A172 (cell line): ENCODE measurements around the gene TMUB1. TPM values are rescaled to one million over a fixed set of nuclear protein-coding genes. Genes with fewer than 3 reads are reported as not detected.
A peak's percentile ranks its signal among the peaks of the same experiment; 100 is the strongest.

Experiments
- DNase-seq: peaks from one replicate; pipeline ENCODE4 v3.0.0-alpha.2; 2015; ENCODE audit warnings: low spot score
- total RNA-seq: library from RNA; depleted of rRNA; stranded (reverse); fragments of >200 nt; shearing (Covaris generic); gene quantifications from 2 replicates; pipeline ENCODE4 v1.2.3, GENCODE V29; 2014

TMUB1 gene
- total RNA-seq, 1 experiment from 2014 or later = 28.9 TPM

DNA sequence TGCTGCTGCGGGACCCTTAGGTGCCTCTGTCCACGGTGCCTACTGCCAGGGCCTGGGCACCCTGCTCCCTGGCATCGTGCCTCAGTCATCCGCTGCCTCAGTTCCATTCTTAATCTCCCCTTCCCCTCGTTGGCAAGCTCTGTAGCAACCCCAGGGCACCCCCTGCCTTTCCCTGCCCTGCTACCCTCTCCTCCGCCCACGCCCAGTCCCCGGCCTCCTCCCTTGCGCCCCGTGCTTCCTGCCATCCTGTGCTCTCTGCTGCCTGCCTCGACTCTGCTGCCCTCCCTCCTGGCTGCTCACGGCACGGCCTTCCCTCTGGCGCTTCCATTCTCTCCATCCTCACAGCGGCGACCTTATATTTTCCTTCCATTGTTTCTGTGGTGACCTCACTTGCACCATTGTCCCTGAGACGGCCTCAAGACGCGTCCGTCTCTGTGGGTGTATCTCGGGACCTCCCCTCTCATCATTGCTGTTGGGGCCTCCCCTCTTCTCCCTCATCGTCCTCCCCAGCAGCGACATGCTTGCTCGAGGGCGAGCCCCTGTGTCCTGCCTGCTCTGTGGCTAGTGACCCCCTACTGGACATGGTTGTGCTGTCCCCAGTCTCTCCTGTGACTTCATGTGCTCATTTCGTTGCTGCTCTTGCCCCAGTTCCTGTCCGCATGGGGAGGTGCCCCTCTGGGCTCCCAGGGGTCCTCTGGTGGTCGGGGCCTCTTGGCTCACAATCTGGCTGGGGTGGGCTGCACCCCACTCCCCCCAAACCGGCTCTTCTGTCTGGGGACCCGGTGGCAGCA is 38.3 kb upstream of the TMUB1 start:
- DNase-seq = no peak

DNA sequence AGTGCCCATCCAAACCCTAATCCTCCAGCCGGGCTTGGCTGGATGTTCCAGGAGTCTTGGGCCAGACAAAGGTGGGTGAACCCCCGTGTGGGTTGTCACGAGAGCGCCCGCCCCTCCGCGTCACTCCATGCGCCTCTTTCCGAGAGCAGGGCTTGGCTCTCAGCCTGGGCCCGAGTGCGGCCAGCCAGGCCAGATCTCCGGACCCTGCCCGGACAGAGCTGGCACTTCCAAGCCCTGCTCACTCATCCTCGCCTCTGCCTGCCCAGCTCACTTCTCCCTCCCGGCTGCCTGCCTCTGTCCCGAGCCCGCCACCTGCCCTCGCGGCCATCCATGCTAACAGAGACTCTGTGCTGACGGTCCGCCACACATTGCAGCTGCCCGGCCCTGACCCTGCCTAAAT is 37.6 kb upstream of the TMUB1 start:
- no peak for DNase-seq

DNA sequence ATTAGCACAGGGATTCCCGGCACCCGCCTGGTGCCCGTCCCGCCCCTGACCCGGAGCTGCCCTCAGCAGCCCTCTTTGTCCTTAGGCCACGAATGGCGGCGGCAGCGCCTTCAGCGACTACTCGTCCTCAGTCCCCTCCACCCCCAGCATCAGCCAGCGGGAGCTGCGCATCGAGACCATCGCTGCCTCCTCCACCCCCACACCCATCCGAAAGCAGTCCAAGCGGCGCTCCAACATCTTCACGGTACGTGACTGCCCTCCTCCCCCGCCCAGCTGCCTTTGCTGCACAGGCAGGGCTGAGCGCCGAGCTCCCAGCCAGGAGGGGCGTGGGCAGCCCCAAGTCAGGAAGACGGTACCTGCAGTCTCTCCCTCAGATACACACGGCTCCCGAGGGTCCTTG is 36.6 kb upstream of the TMUB1 start:
- DNase-seq = no peak

DNA sequence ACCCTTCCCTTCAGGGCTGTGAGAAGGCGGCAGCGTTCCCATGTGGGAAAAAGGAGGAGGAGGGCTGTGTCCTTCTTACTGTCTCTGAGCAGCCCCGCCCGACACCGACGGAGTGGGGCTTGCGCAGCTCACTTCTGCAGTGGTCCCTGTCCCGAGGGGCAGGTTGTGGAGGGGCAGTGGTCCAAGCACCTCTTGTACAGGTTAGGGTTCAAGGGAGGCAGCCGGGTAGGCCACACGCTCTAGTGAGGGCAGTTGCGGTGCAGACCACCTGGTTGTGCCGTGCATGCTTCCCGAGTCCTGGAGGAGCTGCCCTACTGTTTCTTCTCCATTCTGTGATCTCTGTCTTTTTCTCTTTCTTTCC is 35.7 kb upstream of the TMUB1 start:
- DNase-seq = no peak

DNA sequence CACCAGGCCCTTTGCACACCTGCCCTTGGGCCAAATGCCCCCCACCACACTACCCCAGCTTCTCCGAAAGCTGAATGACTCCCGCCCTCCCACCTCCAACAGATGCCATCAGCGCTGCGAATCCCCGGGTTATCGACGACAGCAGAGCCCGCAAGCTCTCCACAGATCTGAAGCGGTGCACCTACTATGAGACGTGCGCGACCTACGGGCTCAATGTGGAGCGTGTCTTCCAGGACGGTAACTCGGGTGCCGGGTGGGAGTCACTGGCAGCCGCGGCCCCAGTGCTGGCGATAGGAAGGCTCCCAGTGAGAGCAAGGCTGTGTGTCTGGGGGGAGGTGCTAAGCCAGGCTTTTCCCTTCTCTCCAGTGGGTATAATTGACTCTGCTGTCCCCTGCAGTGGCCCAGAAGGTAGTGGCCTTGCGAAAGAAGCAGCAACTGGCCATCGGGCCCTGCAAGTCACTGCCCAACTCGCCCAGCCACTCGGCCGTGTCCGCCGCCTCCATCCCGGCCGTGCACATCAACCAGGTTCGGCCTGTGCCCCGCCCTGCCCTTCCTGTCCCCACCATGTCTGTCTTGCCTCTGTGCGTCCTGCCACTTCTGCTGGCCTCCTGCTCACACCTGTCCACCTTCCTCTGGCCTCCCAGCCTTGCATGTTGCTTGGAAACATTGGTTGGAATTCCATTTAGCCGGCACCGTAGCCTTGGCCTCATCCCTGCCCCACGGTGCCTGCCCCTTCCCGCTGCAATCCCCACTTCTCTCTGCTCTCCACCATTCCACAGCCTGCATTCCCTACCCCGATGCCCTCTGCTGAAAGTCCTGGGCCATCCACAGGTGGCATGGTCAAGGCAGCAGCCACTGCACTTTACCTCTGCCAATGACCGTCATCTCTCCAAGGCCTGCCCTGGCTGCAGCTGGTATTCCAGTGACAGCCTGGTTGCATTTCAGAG is 35.1 kb upstream of the TMUB1 start:
- DNase-seq = no peak

DNA sequence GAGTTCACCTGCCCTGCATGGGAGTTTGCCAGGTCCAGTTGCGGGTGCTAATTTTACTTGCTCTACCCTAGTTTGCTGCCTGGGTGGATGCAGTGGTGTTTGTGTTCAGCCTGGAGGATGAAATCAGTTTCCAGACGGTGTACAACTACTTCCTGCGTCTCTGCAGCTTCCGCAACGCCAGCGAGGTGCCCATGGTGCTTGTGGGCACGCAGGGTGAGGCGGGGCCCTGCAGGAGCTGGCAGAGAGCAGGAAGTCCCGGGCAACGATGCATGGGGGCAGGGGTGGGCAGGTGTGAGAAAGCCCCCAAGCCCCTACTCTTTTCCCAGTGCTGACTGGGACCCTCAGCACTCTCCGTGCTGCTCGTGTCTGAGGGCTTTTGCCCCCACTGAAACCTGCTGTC is 34.3 kb upstream of the TMUB1 start:
- no peak for DNase-seq

DNA sequence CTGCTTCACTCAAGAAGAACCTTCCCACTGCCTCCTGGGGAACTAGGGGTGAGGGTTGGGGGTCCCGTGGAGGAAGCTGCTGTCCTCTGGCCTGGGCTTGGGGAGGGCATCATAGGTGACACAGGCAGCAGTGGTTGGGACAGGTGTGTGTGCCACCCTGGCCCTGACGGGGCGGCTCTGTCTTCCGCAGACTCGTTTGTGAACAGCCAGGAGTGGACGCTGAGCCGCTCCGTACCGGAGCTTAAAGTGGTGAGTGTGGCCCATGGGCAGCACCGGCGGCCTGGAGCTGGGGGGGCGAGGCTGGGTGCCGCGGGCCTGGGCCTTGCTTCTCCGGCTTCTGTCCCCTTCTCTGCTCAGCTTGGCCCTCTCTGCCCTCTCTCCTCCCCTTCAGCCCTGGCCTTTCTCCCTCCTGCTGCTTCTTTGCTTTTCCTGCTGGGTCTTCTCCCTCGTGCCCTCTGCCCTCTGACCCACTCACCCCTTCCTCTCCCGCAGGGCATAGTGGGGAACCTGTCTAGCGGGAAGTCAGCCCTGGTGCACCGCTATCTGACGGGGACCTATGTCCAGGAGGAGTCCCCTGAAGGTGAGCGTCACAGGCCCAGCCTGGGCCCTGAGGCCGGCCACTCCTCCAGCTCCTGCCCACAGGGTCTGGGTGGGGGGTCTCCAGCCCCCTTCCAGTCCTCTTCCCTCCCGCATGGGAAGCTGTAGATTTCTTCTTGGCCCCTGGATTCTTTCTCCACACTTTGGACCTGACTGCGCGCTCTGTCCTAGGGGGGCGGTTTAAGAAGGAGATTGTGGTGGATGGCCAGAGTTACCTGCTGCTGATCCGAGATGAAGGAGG is 33.5 kb upstream of the TMUB1 start:
- no peak for DNase-seq

DNA sequence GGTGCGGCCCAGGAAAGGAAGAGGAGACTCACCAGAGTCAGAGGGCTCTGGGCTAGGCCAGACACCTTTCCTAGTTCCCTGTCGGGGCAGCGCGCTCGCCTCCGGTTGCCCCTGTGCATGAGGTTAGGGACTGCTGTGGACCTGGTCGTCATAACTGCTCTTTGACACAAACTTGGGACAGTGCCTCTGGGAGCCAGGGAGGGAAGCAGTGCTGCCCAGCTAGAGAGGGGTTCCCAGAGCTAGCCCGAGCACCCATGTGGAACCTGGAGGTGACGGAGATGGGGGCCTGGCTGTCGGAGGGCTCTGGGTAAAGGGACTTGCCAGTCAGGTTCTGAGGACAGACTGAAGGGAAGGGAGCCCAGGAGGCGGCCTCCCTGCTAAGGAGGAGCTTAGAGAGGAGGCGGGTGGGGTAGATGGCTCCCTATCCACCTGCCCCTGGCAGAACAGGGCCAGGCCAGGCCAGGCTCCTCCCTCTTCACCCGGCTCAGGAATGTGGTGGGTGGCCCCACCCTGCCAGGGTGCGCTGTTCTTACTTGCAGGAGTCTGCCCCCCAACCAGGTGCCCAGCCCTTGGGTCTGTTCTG is 32.6 kb upstream of the TMUB1 start:
- peak; percentile 65 for DNase-seq

DNA sequence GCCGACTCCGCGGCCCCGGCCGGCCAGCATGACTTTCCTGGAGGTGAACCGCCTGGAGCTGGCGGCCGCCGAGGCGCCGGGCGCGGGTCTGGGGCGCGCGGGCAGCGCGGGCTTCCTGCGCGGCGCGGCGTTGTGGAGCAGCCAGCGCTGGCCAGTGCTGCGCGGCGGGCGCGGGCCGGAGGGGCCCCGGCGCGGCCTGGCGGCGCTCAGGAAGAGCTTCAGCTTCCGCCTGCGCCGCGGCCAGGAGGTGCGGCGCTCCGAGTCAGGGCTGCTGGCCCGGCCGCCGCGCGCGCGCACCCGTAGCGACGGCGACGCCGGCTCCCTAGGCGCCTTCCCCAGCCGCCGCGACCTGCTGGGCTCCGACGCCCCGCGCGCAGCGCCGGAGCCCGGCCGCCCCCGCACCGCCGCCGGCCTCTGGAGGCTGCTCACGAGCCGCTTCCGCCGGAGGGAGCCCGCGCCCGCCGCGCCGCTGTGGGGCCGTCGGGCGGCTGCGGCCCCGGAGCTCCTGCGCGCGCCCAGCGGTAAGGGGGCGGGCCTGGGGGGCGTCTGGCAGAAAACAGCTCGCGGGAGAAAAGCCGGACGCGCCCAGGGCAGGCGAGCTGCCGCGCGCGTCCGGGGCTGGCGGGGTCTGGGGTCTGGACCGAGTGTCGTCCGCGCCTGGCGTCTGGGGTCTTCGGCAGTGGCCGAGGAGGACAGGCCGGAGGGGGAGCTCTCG is 32.0 kb upstream of the TMUB1 start:
- DNase-seq = no peak

DNA sequence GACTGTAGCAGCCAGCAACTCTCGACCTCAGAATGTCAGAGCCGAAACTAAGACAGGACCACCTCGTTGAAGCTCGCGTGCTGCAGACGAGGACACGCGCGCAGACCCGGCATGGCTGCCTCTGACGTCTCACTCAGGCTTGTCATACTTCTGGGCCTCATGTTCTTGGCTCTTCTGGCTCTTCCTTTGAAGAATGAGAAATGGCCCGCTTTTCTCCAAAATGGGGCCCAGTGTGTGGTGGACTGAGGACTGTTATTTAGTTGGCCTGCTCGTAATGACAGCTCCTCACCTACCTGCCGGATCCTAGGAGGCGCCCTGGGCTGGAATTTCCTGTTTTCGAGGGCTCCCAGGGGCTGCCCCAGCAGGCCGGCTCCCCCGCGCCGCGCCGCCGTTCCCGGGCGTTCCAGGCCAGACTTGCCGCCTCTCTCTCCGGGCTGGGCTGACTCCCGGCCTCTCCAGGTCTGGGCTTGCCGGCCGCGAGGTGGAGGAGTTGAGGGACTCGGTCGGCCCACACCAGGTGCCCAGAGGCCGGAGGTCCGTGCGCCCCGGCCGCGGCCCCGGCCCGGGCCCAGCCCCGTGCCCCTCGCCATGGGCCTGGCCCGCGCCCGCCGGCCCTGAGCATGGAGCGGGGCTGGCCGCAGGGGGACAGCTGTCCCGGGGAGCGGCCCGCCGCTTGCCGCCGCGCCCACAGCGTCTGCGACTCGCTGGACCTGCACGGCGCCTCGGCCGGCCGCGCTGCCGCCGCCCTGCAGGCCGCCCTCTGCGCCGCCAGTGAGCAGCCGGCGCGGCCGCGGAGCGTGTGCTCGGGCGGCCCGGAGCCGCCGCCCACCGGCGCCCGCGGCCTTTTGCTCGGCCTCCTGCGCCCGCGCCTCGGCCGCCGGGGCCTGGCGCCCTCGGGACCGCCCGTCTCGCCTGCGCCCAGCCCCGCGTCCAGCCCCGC is 31.1 kb upstream of the TMUB1 start:
- no peak for DNase-seq

DNA sequence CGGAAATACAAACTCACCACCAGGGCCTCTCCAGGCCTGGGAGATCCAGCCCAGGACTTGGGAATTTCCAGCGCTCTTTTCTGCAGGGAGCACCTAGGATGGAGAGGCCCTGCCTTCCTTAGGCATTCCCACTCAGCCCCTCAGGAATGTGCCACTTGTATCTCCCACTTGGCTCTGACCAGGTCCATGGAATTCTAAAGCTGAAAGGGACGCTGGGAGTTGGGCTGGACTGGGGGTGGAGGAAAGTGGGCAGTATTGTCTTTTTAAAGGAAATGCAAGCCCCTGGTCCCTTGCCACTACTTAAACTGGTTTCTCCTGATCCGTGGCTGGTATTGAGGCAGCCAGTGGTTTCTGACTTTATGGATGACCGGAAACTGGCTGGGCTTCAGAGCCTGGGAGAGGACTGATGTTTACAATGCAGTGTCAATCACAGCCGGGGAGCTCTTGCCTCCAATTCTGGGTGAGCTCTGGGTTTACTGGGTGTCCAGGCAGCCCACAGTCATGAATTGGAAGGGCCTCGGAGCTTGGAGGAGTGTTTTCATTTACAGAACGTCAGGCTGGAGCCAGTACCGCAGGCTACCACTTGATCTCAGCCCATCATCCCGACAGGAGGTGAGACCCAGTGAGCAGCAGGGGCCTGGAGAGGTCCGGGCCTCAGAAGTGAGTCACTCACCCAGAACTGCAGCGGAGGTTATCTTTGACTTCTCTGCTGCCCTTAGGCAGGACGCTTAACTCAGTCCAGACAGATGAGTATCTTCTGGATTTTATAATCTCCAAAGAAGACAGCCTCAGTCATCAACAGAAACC is 30.3 kb upstream of the TMUB1 start:
- DNase-seq = peak; percentile 92

DNA sequence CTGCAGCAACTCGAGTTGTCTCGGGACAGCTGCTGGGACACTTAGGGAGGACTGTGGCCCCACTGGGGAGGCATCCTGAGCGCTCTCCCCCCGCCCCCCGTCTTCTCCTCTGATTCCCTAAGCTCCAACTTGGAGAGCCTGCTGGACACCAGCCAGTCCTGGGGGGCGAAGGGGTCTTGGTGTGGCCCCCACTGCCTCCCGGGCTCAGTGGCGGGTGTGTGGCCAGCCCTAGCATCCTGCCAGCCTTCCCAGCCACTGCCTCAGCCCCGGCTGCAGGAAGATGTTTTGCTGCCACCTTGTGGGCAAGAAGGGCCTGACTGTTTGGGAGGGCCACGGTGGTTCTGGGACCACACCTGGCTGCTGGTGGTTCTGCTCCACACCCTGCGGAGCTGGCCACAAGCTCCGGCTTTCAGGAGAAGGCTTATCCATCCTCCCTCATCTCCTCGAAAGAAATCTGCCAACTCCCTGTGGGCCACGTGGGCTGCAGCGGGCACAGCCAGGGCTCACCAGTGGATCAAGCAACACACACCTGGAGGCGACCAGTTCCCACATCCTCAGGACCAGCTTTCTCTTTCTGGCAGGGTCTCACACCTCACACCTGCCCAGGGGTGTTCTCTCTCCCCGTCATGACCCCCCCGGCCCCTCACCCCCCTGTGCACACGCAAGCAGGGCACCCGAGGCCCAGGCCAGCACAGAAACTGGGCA is 27.8 kb upstream of the TMUB1 start:
- DNase-seq = peak; percentile 61

DNA sequence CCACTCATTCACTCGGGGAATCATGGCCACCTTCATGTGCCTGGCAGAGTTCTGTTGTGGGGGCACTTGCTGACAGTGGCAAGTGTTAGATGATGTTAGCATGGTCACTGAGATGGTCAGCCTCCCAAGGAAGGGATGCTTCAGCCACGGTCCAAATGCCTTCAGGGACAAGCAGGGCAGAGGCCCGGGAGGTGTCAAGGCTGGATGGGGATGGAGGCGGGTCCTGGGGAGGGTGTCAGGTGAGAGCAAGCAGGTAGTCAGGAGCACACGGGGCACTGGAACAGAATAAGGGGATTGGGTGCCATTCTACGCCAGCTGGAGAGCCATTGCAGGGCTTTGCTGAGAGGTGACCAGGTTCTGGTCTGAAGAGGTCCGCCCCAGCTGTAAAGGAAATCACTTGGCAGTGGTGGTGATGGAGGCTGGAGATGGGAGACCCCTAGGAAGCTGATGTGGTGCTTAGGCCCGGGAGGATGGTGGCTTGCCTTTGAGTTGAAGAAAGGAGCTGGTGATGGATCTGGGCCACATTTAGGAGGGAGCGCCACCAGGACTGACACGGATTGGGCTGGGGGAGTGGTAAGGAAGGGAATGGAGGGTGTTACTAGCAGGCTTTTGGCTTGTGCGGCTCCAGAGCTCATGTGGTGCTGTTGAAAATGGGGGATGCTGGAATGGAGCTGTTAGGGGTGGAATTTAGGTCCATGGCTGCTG is 27.1 kb upstream of the TMUB1 start:
- no peak for DNase-seq

DNA sequence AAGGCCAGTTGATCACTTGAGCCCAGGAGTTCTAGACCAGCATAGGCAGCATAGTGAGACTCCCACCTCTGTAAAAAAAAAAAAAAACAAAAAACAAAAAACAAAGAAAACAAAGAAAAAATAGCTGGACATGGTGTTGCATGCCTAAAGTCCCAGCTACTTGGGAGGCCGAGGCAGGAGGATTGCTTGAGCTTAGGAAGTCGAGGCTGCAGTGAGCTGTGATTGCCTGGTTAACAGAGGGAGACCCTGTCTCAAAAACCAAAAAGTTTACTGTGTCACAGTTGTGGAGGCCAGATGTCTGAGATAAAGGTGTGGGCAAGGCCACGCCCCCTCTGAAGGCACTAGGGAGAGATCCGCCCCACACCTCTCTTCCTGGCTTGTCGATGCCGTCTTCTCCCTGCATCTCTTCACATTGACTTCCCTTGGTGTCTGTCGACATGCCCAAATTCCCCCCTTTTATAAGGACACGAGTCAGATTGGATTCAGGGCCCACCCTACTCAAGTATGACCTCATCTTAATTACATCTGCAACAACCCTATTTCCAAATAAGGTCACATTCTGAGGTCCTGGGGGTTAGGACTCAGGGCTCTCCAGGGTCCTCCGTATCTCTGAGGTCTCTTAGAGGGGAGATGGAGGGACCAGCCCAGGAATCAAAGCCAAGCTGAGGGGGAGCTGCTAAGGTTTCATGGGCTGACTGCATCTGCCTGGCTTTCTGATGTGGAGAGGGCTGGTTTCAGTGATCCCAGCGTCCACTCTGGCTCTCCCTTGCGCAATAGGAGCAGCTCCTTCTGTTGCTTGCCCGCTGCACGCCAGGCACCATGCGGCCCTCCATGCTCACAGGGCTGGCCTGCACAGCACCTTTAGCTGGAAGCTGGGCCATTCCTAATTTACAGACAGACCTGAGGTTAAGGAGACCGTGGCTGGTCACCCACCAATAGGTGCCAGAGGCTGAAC is 26.1 kb upstream of the TMUB1 start:
- DNase-seq = no peak

DNA sequence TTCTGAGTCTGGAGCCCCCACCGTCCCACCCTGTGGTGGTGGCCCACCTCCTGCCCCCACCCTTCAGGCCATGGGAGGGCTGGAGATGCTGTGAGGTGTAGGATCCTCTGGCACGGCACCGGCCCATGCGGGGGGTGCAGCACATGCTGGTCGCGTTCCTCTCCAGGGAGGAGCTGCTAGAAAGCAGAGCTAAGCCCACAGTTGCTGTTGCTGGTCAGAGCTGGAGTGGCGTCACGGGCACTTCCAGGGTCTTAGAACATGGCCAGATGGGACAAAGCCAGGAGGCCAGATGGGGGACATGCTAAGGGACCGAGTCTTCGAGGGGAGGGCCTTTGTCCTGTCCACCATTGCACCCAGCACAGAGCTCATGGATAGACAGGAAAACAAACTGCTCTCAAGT is 24.6 kb upstream of the TMUB1 start:
- no peak for DNase-seq

DNA sequence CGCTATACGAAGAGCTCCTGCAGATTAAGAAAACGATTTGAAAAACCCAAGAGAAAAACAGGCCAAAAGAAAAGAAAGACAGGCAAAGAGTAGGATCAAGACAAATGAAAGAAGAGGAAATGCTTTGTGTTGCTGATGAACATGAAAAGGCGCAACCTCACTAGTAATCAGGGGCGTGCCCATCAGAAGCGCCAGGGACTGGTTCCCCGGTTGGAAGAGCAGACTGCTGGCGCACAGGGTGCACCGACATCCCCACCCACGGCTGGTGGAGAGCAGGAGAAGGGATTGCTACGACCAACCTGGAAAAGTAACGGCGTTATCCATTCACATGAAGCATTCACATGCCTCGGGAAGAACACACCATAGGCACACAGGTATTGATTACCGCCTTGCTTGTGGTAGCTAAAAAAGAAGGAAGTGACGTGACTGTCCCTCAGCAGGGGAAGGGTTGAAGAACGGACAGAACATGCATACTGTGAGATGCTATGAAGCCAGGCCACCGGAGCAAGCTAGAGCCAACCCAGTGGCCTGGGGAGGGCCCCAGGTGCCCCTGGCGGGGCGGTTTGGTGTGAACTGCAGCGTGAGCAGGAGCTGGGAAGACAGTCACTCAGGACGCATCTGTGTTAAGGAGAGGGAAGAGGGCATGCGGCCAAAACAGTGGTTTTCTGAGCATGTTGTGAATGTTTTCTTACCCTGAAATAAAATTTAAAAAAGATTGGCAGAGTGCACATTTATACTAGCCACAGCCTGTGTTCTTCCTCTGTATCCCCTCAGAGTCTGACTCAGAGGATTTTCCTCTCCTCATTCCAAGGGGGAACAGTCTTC is 21.3 kb upstream of the TMUB1 start:
- peak; percentile 41 for DNase-seq
